GM23338 (cell line): Measurements from ENCODE around the gene BMP8B. TPM values are rescaled to one million over a fixed set of nuclear protein-coding genes. Genes with fewer than 3 reads are reported as not detected.
"Not testable (repeated sequence)": the region's sequence is repeated elsewhere in the genome, so short reads cannot be mapped to it uniquely, and the experiment has no call there.

Experiments
- ATAC-seq: fragments of 200-7000 bp; cut with Tn5 transposase; 3 replicates; pipeline ENCODE4 v1.9.1; 2020
- DNase-seq: peaks from one replicate; pipeline ENCODE4 v3.0.0-alpha.2; 2015; ENCODE audit warnings: low spot score
- H2AFZ ChIP-seq: fragments of 200-600 bp; sonication (generic); 2 replicates; pipeline ENCODE4 v1.8.0; 2016; ENCODE audit warnings: antibody characterized with exemption, mild to moderate bottlenecking, moderate library complexity
- H3F3A ChIP-seq: fragments of 200-600 bp; sonication (generic); replicated peaks from 2 replicates; pipeline ENCODE4 v1.8.0; 2017; ENCODE audit warnings: antibody characterized with exemption, mixed run types, low read depth
- H3K27ac ChIP-seq: fragments of 200-600 bp; sonication (generic); 2 replicates; pipeline ENCODE4 v1.6.1; 2016; ENCODE audit warnings: low read depth
- H3K27me3 ChIP-seq: fragments of 200-600 bp; sonication (generic); 2 replicates; pipeline ENCODE4 v1.8.0; 2016; ENCODE audit warnings: mild to moderate bottlenecking, mixed run types, moderate library complexity; ENCODE audit not compliant: insufficient read depth
- H3K36me3 ChIP-seq: fragments of 200-600 bp; sonication (generic); 2 replicates; pipeline ENCODE4 v1.8.0; 2016; ENCODE audit warnings: mild to moderate bottlenecking; ENCODE audit not compliant: insufficient read depth
- H3K4me1 ChIP-seq: fragments of 200-600 bp; sonication (generic); 2 replicates; pipeline ENCODE4 v1.8.0; 2016; ENCODE audit warnings: mild to moderate bottlenecking, moderate library complexity; ENCODE audit not compliant: insufficient read depth
- H3K4me2 ChIP-seq: fragments of 200-600 bp; sonication (generic); 2 replicates; pipeline ENCODE4 v1.7.1; 2017; ENCODE audit warnings: mixed run types
- H3K4me3 ChIP-seq: fragments of 200-600 bp; sonication (generic); 2 replicates; pipeline ENCODE4 v1.6.1; 2016; ENCODE audit warnings: mixed run types
- H3K79me2 ChIP-seq: fragments of 200-600 bp; sonication (generic); replicated peaks from 2 replicates; pipeline ENCODE4 v1.8.0; 2017; ENCODE audit warnings: mild to moderate bottlenecking; ENCODE audit not compliant: insufficient read depth
- H3K9me2 ChIP-seq: fragments of 200-600 bp; sonication (generic); 2 replicates; pipeline ENCODE4 v1.8.0; 2017; ENCODE audit not compliant: insufficient read depth
- H4K20me1 ChIP-seq: fragments of 200-600 bp; sonication (generic); replicated peaks from 2 replicates; pipeline ENCODE4 v1.8.0; 2017; ENCODE audit warnings: mild to moderate bottlenecking; ENCODE audit not compliant: insufficient read depth
- H3K27ac Mint-ChIP-seq: 2 replicates; pipeline ENCODE4 v1.8.0; 2020; ENCODE audit warnings: inconsistent platforms, mild to moderate bottlenecking, moderate library complexity, mixed read lengths
- H3K27me3 Mint-ChIP-seq: 3 replicates; pipeline ENCODE4 v1.8.0; 2022; ENCODE audit warnings: low read depth, mild to moderate bottlenecking, moderate library complexity, mixed read lengths, inconsistent platforms; ENCODE audit not compliant: insufficient read depth, poor library complexity
- H3K36me3 Mint-ChIP-seq: 3 replicates; pipeline ENCODE4 v1.8.0; 2021; ENCODE audit warnings: low read depth, mild to moderate bottlenecking, inconsistent platforms, moderate library complexity, mixed read lengths
- H3K4me1 Mint-ChIP-seq: 3 replicates; pipeline ENCODE4 v1.8.0; 2020; ENCODE audit warnings: mild to moderate bottlenecking, inconsistent platforms, mixed read lengths
- H3K4me3 Mint-ChIP-seq: 3 replicates; pipeline ENCODE4 v1.8.0; 2021; ENCODE audit warnings: moderate library complexity, mild to moderate bottlenecking, inconsistent platforms, mixed read lengths
- H3K9me3 Mint-ChIP-seq: 3 replicates; pipeline ENCODE4 v1.8.0; 2020; ENCODE audit warnings: moderate library complexity, mild to moderate bottlenecking, inconsistent platforms, mixed read lengths
- EZH2 ChIP-seq: fragments of 200-600 bp; sonication (generic); IDR thresholded peaks from one replicate; pipeline ENCODE4 v1.8.0; 2017; ENCODE audit warnings: antibody characterized with exemption, mild to moderate bottlenecking, low read depth; ENCODE audit not compliant: unreplicated experiment
- polyA plus RNA-seq: library from polyadenylated mRNA; unstranded; fragments of >200 nt; fragmentation: Nextera tagmentation; extraction: Ambion mirVana; gene quantifications from 2 replicates; pipeline ENCODE4 v1.2.1, GENCODE V29; 2016
- total RNA-seq: library from RNA; depleted of rRNA; stranded (reverse); fragments of >200 nt; shearing (Covaris generic); gene quantifications from 2 replicates; pipeline ENCODE4 v1.2.3, GENCODE V29; 2014

Gene BMP8B
- total and polyA plus RNA-seq, 2 experiments from 2014 or later: 0.16 to 0.90 TPM

DNA sequence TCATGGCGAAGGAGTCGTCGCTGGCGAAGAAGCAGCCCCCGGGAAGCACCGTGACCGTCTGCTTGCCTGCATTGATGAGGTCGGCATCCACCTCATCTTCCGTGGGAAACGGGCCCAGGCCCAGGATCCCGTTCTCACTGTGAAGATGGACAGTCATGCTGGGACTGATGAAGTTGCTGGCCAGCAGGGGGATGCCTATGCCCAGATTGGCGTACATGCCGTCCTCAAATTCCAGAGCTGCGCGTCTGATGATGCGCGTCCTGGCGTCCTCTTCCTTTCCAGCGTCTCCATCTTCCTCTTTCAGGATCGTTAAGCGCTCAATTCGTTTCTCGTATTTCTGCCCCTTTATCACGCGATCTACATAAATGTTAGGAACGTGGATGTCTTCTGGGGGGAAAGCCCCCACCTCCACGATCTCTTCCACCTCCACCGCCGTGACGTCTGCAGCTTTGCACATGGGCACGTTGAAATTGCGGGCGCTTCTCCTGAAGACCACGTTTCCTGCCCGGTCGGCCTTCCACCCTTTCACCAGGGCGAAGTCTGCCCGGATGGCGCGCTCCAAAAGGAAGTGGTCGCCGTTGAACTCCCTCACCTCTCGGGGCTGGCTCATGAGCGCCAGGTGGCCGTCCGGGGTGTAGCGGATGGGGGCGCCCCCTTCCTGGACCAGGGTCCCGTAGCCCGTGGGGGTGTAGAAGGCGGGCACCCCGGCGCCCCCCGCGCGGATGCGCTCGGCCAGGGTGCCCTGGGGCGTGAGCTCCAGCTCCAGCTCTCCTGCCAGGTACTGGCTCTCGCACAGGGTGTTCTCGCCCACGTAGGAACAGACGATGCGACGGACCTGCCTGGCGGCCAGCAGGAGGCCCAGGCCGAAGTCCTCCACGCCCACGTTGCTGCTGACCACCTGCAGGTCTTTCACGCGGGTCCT lies 18.3 kb downstream of the BMP8B start:
- H3K27ac Mint-ChIP-seq, H3K9me3 Mint-ChIP-seq, DNase-seq, H3K79me2 ChIP-seq, H3K4me1 Mint-ChIP-seq, H3K27me3 Mint-ChIP-seq, H2AFZ ChIP-seq, H3K4me1 ChIP-seq, H3K36me3 ChIP-seq, H3F3A ChIP-seq, H3K36me3 Mint-ChIP-seq, H3K9me2 ChIP-seq, H4K20me1 ChIP-seq, H3K27ac ChIP-seq: not testable (repeated sequence)
- peak; percentile 61 for TF ChIP-seq EZH2
- peak; percentile 20 for ATAC-seq
- peak overlapping the region; percentile 70 for H3K4me3 Mint-ChIP-seq
- Histone ChIP-seq H3K4me3 (peak overlapping the region; percentile 47; the same call in 1 of the 2 replicates), H3K27me3 (peaks cover 25% of the 10 kb centered on the region), H3K4me2 (peak overlapping the region; percentile 75)

- H3K36me3 Mint-ChIP-seq, H3K9me2 ChIP-seq, H3K4me3 ChIP-seq, DNase-seq, H3K9me3 Mint-ChIP-seq, H3K27me3 Mint-ChIP-seq, H3K4me1 Mint-ChIP-seq, H3K4me1 ChIP-seq, H3K4me2 ChIP-seq, H3K4me3 Mint-ChIP-seq, H3F3A ChIP-seq, H3K36me3 ChIP-seq, H3K27ac ChIP-seq, H3K27ac Mint-ChIP-seq, H3K79me2 ChIP-seq, H2AFZ ChIP-seq, ATAC-seq, H4K20me1 ChIP-seq: not testable (repeated sequence)
- peaks cover 25% of the 10 kb centered on the region for H3K27me3 ChIP-seq
Measured at GRCh38 chr1:39769502-39769901, 19.2 kb downstream of the BMP8B start.

DNA sequence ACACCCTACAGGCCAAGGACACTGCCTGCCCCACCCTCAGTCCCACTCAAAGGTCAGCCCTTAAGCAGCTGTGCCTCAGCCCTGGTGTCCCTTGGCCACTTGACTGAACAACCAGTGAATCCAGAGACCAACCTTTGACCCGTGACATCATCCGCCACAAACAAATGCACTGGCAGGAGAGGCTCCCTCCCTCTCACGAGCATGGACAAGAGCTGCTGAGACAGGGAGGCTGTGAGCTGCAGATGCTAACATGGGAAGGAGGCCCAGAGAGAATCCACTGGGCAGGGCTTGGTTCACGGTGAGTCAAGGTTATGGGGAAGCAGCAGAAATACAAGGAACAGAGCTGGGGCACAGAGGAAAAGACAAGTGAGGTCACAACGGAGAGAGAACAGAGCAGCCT lies 22.2 kb downstream of the BMP8B start:
- not testable (repeated sequence) for H3K79me2 ChIP-seq, H3K4me1 ChIP-seq, H3K9me2 ChIP-seq, H3K4me3 Mint-ChIP-seq, H3K27ac Mint-ChIP-seq, H4K20me1 ChIP-seq, H3K27me3 Mint-ChIP-seq, H3F3A ChIP-seq, H3K4me2 ChIP-seq, H2AFZ ChIP-seq, H3K9me3 Mint-ChIP-seq, H3K4me1 Mint-ChIP-seq, ATAC-seq, H3K4me3 ChIP-seq, H3K27ac ChIP-seq, DNase-seq, H3K36me3 ChIP-seq, H3K36me3 Mint-ChIP-seq
- peaks cover 23% of the 10 kb centered on the region for H3K27me3 ChIP-seq

DNA sequence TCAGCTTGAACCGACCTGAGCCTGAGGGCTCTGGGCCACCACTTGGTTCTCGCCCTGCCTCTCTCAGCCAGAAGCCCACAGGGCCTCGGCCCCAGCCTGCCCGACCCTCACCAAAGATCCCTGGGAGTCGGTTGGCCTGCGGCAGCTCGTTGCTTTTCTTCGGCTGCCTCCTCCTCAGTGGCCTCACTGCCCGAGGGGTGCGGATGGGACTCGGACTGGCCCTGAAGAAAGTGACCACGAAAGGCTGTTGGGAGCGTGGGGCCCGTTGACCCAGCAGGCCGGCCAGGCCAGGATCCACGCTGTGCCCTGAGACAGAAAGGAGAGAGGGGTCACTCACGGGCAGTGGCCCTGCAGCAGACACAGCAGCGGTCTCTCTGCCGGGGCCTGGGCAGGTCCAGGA lies 24.2 kb downstream of the BMP8B start:
- not testable (repeated sequence) for H3K27me3 Mint-ChIP-seq, DNase-seq
- peak; percentile 16; the same call in 2 of the 3 replicates for ATAC-seq

GRCh38 chr1:39763619-39764374 lies 24.9 kb downstream of the BMP8B start:
- not testable (repeated sequence) for H3K27me3 Mint-ChIP-seq, ATAC-seq, H3K36me3 ChIP-seq, DNase-seq, H4K20me1 ChIP-seq, H3K4me3 ChIP-seq, H3K27ac ChIP-seq, H3K4me2 ChIP-seq, H3K27me3 ChIP-seq, H3K9me2 ChIP-seq, H3K4me3 Mint-ChIP-seq, H3K79me2 ChIP-seq, H2AFZ ChIP-seq, H3K27ac Mint-ChIP-seq, H3K4me1 Mint-ChIP-seq, H3F3A ChIP-seq, H3K4me1 ChIP-seq
- Mint-ChIP-seq H3K9me3 (peaks cover 15% of the 10 kb centered on the region; the same call in 2 of the 3 replicates), H3K36me3 (peaks cover 18% of the 10 kb centered on the region)

More for the DNA sequence above, 24.2 kb downstream of the BMP8B start:
- not testable (repeated sequence) for H2AFZ ChIP-seq, H3F3A ChIP-seq, H3K9me2 ChIP-seq, H3K4me2 ChIP-seq, H3K4me3 Mint-ChIP-seq, H3K36me3 ChIP-seq, H3K4me1 ChIP-seq, H3K27ac ChIP-seq, H4K20me1 ChIP-seq, H3K27ac Mint-ChIP-seq, H3K4me3 ChIP-seq, H3K4me1 Mint-ChIP-seq, H3K79me2 ChIP-seq, H3K27me3 ChIP-seq
- Mint-ChIP-seq H3K36me3 (peaks cover 11% of the 10 kb centered on the region), H3K9me3 (peaks cover 13% of the 10 kb centered on the region; the same call in 2 of the 3 replicates)
